ENCODE measurements around the gene CHIT1. TPM values are rescaled to one million over a fixed set of nuclear protein-coding genes. Genes with fewer than 3 reads are reported as not detected.

The CHIT1 gene
- total RNA-seq, 1 experiment from 2014 or later: not detected

DNA sequence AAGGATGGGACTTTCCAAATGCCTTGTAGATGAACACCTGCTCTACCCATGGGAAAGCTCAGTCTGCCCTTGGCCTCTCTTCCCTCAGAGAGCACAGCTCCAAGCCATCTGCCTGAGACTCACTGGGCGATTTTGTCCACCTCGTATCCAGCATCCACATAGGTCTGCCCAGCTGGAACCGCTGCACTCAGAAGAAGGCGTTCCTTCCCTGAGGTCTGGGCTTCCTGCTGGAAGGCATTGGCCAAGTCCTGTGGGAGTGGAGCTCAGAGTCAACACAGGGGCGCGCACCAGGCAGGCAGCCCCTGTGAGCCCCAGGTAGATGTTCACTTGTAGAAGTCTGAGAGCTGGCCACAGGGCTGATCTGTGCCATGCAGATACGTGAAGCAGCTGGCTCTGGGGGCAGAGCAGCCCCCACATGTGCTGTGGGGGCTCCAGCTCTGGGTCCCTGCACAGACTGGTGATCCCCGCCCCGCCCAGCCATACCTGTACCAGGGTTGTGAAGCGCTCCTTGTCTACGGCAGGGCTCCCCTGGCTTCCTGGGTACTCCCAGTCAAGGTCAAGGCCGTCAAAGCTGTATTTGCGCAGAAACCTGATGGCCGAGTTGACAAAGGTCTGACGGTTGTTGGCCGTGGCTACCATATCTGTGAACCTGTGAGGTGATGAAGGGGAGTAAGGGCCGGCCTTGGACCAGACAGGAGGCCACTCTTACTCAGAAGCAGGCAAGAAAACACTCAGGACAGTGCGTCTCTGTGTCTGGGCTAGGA is 6.3 kb downstream of the CHIT1 start:
- BruUV-seq (replicated peaks): no TSS peak
- no peaks in the 10 kb centered on the region for H3K9me3 Mint-ChIP-seq (ENCODE audit: low read depth, unreplicated experiment)
- TF ChIP-seq CTCF (IDR thresholded peaks at IDR 0.05; ENCODE audit: unreplicated experiment): no peak
- H3K27me3 Mint-ChIP-seq (ENCODE audit: unreplicated experiment): peaks cover 100% of the 10 kb centered on the region
- H3K4me1 Mint-ChIP-seq (ENCODE audit: low read depth, unreplicated experiment): no peaks in the 10 kb centered on the region
- no peak overlapping the region for H3K4me3 Mint-ChIP-seq (ENCODE audit: low read depth, unreplicated experiment)
- intact Hi-C loops (cut with micrococcal nuclease; ENCODE audit: unreplicated experiment): no loop called here
- H3K27ac Mint-ChIP-seq (ENCODE audit: unreplicated experiment): no peak overlapping the region
- H3K36me3 Mint-ChIP-seq (ENCODE audit: insufficient read depth, unreplicated experiment): no peaks in the 10 kb centered on the region
- DNase-seq: no peak
- CTCF ChIA-PET: interaction anchor here (0.6 kb wide), 1 partner anchor 44 kb away, joined by 3 read pairs; no protein-coding TSS in a partner anchor

DNA sequence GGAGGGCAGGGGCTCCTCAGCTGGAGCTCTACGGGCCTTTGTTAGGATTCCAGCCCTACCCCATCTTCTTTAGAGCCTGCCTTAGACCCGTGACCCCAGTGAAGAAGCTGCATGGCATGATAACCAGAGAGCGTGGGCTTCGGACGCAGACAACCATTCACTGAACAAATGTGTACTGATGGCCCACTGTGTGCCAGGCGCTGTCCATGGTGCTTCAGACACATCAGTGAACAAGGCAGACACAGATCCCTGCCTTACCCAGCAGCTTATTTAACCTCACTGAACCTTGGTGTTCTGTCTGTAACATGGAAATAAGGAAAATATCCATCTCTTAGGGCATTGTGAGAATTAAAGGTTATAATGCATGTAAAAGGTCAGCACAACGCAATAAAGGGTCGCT is 9.5 kb downstream of the CHIT1 start:
- intact Hi-C loops (cut with micrococcal nuclease; ENCODE audit: unreplicated experiment): no loop called here
- Mint-ChIP-seq H3K27me3 (ENCODE audit: unreplicated experiment) (peaks cover 100% of the 10 kb centered on the region), H3K36me3 (ENCODE audit: insufficient read depth, unreplicated experiment) (no peaks in the 10 kb centered on the region), H3K9me3 (ENCODE audit: low read depth, unreplicated experiment) (no peaks in the 10 kb centered on the region), H3K4me3 (ENCODE audit: low read depth, unreplicated experiment) (no peak overlapping the region), H3K4me1 (ENCODE audit: low read depth, unreplicated experiment) (no peaks in the 10 kb centered on the region), H3K27ac (ENCODE audit: unreplicated experiment) (no peak overlapping the region)
- CTCF ChIA-PET: interaction anchor here (0.9 kb wide), 1 partner anchor 99 kb away, joined by 4 read pairs; no protein-coding TSS in a partner anchor
- no TSS peak for BruUV-seq (replicated peaks)
- no peak for DNase-seq
- TF ChIP-seq CTCF (IDR thresholded peaks at IDR 0.05; ENCODE audit: unreplicated experiment): no peak

DNA sequence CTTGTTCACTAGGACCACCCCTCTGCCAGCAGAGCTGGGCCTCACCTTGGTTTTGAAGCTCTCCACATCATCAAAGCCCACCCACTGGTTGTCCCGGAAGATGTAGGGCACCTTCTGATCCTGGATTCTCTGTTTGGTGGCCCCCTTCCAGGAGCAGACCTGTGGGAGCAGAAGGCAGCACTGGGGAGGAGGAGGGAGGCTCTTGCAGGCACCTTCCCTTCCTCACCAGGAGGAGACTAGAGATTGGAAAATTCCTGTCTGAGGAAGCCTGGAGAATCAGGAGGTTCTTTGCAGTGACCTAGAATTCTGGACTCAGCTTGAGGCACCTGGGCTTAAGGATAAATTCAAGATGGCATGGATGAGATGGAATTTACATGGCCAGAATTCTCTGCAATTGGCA is 10.3 kb downstream of the CHIT1 start:
- CTCF ChIA-PET: interaction anchor here (4.9 kb wide), 1 partner anchor 178 kb away, joined by 88 read pairs; no protein-coding TSS in a partner anchor
- Mint-ChIP-seq H3K27me3 (ENCODE audit: unreplicated experiment) (peaks cover 100% of the 10 kb centered on the region), H3K27ac (ENCODE audit: unreplicated experiment) (no peak overlapping the region), H3K4me1 (ENCODE audit: low read depth, unreplicated experiment) (no peaks in the 10 kb centered on the region), H3K4me3 (ENCODE audit: low read depth, unreplicated experiment) (no peak overlapping the region), H3K36me3 (ENCODE audit: insufficient read depth, unreplicated experiment) (no peaks in the 10 kb centered on the region), H3K9me3 (ENCODE audit: low read depth, unreplicated experiment) (no peaks in the 10 kb centered on the region)
- no peak for DNase-seq
- no TSS peak for BruUV-seq (replicated peaks)
- TF ChIP-seq CTCF (IDR thresholded peaks at IDR 0.05; ENCODE audit: unreplicated experiment): no peak
- intact Hi-C loops (cut with micrococcal nuclease; ENCODE audit: unreplicated experiment): no loop called here

GRCh38 chr1:203217668-203218067 is 11.8 kb downstream of the CHIT1 start:
- Mint-ChIP-seq H3K27me3 (ENCODE audit: unreplicated experiment) (peaks cover 100% of the 10 kb centered on the region), H3K4me3 (ENCODE audit: low read depth, unreplicated experiment) (no peak overlapping the region), H3K9me3 (ENCODE audit: low read depth, unreplicated experiment) (no peaks in the 10 kb centered on the region), H3K27ac (ENCODE audit: unreplicated experiment) (no peak overlapping the region), H3K4me1 (ENCODE audit: low read depth, unreplicated experiment) (no peaks in the 10 kb centered on the region), H3K36me3 (ENCODE audit: insufficient read depth, unreplicated experiment) (no peaks in the 10 kb centered on the region)
- intact Hi-C loops (cut with micrococcal nuclease; ENCODE audit: unreplicated experiment): no loop called here
- no peak for TF ChIP-seq CTCF (IDR thresholded peaks at IDR 0.05; ENCODE audit: unreplicated experiment)
- CTCF ChIA-PET: interaction anchor here (0.7 to 4.9 kb wide), 8 partner anchors 50 to 184 kb away, joined by 3 to 88 read pairs (median 11); no protein-coding TSS in a partner anchor
- BruUV-seq (replicated peaks): no TSS peak
- DNase-seq: no peak
